Measurements from ENCODE around the gene FANCL.
"Not testable (repeated sequence)": the region's sequence is repeated elsewhere in the genome, so short reads cannot be mapped to it uniquely, and the experiment has no call there.

Gene FANCL

DNA sequence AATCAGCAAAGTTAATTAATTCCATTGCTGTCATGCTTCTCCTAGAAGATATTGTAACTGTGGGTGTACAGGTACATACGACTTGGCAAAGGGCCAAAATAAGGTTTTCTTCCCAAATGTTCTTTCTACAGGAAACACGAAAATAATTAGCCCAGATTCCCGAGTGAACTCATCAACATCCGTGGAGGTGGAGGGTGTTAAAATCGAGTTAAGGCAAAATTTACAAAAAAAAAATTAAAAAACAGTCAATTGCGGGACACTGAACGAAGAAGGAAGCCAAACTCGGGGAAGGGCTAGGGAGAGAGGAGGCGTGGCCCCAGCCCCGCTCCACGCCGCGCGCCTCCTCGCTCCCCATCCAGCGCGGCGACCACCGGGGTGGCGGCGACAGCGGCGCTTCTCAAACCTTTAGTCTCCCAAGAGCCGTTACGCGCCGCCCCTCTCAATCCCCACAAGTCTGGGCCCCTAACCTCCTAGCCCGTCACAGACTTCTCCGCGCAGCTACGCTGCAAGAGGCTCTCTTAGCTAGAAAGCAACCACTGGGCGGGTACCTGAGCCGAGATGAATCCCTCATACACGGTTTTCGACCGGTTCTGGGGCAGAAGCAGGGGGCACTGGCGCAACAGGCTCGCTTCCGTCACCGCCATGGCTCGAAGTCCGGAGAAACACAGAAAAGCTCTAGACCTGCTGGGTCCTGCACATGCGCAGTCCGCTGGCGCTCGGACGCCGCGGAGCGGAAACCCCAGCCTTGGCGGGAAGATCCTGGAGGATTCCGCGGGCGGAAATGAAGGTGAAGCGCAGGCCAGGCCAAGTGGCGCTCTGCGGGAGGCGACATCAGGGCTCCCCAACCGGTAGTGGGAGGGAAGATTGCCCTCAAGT, at the start of gene FANCL:
Gene FANCL (minus strand): TSS at position 656 of the 876 bp plus-strand sequence. CDS start 12 bp downstream, at position 644.
- DNase-seq = peak; percentile 83

DNA sequence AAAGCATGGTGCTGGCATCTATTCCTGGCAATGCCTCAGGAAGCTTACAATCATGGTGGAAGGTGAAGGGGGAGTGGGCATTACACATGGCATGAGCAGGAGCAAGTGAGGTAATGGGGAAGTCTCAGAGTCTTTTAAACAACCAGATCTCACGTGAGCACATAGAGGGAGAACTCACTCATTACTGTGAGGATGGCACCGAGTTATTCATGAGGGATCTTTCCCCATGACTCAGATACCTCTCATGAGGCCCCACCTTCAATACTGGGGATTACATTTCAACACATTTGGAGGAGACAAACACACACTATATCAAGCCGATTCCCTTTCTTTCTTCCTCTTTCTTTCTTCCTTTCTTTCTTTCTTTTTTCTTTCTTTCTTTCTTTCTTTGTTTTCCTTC, 47.9 kb upstream of the FANCL start:
- peak; percentile 53 for DNase-seq

DNA sequence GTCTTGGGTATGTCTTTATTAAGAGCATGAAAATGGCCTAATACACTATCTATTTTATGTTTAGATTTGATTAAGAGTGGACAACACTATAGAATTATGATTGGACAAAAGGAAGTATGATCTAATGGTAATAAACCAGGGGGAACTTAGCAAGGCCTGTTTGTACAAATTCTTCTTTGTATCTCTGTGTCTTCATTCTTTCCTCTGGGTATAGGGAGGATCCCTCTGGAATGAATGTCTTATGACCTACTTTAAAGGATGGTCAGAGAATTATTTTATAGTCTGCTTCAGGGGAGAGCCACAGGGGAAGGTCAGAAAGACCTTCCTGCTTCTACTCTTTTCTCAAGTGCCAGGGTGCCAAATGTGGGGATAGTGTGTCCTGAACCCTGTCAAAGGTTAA, 42.8 kb upstream of the FANCL start:
- DNase-seq = no peak

DNA sequence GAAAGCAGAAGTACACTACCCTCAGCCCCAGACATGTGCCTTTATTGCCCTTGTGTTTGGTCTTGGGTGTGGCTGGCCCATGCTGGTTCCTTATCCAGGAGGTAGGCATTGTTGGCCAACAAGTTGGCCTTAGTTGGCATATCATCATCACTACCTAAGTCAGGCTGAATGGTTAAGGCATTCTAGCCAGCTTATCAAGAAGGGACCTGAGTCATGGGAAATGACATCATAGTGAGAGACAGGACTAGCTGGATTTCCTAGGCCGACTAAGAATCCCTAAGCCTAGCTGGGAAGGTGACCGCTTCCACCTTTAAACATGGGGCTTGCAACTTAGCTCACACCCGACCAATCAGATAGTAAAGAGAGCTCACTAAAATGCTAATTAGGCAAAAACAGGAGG, 34.0 kb upstream of the FANCL start:
- DNase-seq = not testable (repeated sequence)

DNA sequence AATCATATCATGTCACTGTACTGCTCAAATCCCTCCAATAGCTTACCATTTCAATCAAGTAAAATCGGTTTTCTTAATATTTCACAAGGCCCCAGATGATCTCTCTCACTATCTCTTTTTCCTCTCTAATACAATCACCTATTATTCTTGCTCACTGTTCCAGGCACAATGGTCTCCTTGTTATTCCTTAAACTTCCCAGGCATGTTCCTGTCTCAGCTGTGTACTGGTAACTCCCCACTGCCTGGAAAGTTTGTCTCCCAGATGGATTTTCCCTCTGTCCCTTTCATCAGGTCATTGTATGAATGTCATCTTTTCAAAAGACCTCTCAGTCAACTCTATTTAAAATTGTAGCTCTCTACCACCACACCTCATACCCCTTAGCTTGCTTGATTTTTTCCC, 30.7 kb upstream of the FANCL start:
- DNase-seq = no peak

DNA sequence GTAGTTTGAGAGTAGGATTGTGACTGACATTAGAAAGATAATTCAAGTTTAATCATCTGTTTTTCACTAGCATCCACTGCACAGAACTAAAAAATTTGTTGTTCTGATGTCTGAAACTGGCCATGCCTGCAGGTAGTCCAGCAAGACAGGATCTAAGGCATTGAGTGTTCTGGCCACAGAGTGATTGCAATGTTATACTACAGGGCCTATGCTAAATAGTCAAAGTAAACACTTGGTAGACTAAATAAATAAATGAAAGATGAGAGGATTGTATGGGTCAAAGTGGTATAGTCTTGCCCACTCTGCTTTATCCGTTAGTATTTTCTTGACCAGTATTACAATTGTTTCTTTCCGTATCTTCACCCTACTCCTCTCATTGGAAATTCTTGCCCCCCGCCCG, 27.6 kb upstream of the FANCL start:
- DNase-seq = no peak

DNA sequence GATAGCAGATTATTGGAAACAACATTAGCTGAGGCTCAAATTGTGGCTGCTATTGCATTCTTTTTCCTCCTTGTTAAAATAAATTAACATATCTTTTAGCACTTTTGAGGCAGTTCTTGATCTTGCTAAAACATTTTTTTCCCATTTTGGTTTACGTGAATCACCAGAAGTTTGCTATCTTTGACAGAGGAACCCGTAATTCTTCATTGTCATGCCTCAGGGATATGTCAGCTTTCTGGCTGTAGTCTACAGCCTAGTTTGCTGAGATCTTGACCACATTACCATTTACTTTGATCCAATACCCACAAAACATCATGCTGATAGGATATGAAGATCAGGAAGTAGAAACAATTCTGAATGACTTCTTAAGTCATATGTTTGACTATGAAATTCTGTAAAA, 25.1 kb upstream of the FANCL start:
- no peak for DNase-seq

DNA sequence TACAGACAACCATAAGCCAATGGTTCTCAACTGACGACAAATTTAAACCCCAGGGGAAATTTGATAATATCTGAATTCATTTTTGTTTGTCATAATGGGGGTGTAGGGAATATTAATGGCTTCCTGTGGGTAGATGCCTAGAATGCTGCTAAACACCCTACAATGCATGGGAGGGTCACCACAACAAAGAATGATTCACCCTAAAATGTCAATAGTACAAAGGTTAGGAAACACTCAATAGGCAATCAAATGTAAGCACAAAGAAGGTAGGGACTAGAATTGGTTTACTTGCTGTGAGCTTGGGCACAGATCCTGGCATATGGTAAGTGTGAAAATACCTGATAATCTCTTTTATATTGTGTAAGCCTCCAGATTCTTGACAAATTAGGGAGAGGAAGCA, 20.1 kb upstream of the FANCL start:
- DNase-seq = no peak

DNA sequence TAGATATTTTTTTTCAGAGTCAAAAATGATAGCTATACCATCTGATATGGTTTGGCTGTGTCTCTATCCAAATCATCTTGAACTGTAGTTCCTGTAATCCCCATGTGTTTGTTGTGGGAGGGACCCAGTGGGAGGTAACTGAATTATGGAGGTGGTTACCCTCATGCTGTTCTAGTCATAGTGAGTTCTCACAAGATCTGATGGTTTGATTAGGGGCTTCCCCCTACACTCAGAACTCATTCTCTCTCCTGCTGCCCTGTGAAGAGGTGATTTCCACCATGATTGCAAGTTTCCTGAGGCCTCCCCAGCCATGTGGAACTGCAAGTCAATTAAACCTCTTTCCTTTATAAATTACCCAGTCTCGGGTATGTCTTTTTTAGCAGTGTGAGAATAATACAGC, 17.3 kb upstream of the FANCL start:
- not testable (repeated sequence) for DNase-seq

DNA sequence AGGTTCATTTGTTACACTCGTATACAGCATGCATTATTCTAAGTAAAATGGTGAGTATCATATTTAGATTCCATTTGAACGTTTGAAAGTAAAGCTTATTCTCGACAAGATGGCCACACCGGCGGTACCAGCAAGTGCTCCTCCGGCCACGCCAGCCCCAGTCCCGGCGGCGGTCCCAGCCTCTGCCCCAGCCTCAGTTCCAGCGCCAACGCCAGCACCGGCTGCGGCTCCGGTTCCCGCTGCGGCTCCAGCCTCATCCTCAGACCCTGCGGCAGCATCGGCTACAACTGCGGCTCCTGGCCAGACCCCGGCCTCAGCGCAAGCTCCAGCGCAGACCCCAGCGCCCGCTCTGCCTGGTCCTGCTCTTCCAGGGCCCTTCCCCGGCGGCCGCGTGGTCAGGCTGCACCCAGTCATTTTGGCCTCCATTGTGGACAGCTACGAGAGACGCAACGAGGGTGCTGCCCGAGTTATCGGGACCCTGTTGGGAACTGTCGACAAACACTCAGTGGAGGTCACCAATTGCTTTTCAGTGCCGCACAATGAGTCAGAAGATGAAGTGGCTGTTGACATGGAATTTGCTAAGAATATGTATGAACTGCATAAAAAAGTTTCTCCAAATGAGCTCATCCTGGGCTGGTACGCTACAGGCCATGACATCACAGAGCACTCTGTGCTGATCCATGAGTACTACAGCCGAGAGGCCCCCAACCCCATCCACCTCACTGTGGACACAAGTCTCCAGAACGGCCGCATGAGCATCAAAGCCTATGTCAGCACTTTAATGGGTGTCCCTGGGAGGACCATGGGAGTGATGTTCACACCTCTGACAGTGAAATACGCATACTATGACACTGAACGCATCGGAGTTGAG, 10.4 kb upstream of the FANCL start:
- DNase-seq = not testable (repeated sequence)

DNA sequence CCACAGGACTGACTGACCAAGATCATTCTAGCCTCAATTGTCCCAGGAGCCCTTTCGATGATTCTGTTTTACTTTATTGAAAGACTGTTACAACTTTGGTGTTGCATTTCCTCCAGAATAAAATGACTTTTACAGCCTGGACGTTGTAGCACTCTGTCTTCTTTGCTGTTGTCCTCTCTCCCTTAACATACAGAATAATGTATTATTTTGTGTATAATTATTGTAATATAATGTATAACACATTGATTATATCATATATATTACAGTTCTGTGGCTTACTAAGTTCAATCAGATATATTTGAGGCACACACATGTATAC, 380 bp upstream of the FANCL start:
- no peak for DNase-seq

DNA sequence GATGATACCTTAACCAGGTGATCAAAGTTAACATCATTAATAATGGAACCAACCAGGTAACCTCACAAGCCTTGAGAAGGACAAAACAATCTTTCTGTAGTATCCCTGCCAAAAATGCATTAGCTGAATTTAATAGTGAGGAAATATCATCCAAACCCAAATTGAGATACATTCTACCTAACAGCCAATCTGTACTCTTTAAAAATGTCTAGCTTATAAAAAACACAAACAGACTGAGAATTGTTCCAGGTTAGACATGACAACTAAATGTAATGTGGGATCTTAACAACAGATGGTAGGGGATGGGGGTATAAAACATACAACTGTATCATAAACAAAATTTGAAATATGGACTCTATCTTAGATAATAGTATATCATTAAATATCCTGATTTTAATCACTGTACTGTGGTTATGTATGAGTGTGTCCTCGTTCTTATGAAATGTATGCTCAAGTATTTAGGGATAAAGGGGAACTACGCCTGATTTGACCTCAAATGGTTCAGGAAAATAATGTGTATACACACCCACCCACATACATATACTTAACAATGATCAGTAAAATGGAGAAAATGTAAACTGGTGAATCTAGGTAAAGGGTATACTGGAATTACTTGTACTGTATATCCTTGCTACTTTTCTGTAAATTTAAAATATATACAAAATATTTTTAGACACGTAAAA, 1.7 kb downstream of the FANCL start:
- DNase-seq = no peak

DNA sequence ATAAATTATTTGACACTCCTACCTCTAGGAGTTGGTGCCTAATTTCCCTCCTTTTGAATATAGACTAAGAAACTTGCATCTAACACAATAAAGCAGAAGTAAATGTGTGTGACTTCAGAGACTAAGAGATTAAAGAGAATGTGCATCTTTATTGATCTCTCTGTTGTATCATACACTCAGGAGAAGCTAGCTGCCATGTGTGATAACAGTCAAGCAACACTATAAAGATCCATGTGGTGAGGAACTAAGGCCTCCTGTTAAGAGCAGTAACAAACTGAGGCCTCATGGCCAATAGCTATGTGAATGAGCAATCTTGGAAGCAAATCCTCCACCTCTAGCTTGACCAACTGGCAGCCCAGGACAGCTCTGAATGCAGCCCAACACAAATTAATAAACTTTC, 3.4 kb downstream of the FANCL start:
- DNase-seq = peak; percentile 9

DNA sequence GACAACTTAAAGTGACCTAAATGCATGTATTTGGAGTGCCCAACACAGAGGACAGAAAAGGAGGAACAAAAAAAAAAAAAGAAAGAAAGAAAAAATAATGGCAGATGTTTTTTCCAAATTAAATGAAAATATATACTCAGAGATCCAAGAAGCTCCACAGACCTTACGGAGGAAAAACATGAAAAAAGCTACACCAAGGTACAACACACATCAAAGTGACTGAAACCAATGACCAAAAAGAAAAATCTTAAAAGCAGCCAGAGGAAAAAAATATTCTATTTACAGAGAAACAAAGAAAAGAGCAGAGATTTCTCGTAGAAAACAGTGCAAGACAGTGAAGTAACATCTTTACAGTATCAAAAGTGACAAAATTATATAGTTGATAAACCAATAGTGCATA, 5.1 kb downstream of the FANCL start:
- no peak for DNase-seq

DNA sequence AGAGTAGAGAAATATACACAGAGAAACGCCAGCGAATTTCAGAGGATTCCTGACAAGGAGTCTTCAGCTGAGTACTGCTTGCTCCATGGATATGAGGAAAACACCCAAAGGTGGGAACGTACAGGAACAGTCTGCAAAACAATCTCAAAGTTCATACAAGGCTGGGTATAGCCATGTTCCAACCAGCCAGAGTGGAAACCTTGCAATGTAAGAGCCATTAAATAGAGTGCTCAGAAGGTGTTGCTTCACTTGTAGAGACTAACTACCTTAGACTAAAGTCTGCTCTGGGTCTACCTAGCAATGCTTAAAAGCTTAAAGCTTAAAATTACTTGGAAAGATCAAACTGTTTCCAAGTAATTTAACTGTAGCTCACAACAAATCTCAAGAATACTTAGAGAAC, 6.0 kb downstream of the FANCL start:
- DNase-seq = no peak

DNA sequence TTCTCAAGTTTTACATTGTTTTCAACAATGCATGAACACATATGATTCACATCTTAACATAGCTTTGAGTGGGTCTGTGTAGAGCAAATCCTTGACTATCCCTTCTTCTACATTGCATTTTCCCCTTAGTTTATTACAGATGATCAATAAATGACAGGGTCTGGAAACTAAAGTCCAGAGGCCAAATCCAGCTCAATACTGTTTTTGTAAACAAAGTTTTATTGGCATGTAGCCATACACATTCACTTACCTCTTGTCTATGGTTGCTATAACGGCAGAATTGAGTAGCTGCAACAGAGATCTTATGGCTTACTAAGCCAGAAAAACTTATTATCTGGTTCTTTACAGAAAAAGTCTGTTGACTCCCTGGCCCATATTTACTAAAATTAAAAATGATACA, 12.8 kb downstream of the FANCL start:
- no peak for DNase-seq

DNA sequence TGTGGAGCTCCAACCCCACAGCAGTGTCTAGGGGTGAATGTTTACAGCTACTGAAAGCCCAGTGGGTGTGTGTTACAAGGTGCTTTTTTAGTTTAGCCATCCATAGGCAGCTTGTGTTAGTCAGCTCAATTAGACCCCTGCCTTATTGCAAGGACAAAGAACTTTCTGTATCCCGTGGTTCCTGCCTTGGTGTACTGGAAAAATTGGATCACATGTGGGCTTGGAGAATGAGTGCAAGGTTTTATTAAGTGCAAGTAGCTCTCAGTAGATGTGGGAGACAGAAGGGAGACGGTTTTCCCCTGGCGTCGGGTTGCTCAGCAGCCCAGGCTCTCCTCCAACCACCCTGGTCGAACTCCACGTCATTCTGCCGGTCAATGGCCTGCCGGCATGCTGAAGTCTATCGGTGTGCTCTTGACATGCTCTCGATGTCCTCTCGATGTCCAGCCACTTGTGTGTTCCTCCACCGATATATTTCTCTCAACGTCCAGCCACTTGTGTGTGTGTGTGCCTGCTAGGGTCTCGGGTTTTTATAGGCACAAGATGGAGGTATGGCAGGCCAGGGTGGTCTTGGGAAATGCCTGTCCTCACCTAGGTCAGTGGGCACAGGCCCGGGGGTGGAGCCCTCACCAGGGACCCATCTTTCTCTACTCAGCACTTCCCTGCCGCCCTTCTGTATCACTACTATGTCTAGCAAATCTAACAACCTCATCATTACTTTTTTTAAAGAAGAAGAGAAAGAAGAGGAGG, 13.8 kb downstream of the FANCL start:
- DNase-seq = no peak

DNA sequence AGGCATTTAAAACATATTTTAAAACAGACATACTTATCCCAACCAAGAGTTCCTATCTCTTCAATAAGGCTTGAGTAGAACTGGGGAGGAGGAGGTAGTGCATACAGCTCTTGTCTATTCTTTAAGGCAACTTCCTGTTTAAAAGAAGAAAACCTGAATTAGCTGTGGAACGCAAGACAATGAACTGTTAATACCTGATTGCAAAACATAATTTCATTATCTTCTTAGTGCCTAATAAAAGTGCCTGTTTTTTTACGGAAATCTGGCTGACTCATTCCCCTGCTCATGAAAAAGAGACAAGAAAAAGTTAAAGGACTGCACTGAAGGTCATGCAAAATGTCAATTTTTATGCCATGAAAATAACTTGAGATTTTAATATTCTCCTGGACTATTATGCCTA, 19.2 kb downstream of the FANCL start:
- no peak for DNase-seq

DNA sequence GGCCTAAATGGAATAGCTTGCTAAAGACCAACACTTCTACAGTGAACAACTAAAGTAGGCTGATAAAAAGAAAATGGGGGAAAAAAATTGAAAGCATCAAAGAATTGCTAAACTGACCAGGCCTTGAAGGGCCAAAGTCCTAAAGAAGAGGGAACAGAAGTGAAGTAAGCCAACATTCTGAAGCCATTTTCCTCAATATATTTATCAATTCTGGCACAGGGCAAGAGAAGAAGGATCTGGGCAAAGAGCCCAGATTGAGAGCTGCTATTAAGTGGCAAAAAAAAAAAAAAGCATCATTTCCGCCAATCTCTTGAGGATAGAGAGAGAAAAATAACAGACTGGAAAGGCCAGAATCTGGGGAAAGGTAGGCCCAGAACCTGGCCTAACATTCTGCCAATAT, 25.7 kb downstream of the FANCL start:
- no peak for DNase-seq

DNA sequence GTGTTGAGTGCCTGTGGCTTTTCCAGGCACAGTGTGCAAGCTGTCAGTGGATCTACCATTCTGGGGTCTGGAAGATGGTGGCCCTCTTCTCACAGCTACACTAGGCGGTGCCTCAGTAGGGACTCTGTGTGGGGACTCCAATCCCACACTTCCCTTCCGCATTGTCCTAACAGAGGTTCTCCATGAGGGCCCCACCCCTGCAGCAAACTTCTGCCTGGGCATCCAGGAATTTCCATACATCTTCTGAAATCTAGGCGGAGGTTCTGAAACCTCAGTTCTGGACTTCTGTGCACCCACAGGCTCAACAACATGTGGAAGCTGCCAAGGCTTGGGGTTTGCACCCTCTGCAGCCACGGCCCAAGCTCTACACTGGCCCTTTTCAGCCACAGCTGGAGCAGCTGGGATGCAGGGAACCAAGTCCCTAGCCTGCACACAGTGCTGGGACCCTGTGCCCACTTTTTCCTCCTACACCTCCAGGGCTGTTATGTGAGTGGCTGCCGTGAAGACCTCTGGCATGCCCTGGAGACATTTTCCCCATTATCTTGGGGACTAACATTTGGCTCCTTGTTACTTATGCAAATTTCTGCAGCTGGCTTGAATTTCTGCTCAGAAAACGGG, 30.1 kb downstream of the FANCL start:
- not testable (repeated sequence) for DNase-seq

DNA sequence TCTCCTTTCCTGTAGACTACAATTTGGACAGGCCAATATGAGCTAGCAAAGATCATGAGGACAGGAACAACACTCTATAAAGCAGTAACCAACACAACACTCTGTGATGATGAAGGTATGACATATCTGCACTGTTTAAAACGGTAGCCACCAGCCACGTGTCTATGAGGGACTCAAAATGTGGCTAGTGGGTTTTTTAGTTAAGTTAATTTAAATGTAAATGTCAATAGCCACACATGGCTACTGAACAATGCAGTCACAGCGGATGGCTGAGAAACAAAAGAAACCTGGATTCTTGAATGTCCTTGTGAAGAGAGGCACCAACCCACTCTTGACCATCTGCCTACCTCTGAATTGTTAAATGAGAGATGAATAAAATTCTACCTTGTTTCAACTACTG, 33.9 kb downstream of the FANCL start:
- no peak for DNase-seq

DNA sequence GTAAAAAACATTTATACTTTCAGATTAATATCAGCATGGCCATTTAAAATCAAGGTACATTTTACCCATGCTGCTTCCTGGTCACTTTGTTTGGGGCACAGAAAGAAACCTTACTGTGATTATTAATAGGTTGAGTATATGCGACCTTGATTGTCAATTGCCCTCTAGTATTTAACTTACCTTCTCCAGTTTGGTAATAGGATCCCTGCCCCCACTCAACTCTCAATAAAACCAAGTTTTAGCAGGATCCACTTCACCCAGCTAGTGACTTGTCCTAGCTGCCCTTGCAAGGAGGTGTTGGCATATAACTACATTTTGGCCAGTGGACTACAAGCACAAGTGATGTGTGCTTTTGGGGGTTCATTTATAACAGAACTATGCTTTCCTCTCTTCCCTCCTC, 34.3 kb downstream of the FANCL start:
- DNase-seq = no peak
